Left colon (tissue), 2 donors: ENCODE data around the gene FAM168A. TPM values are rescaled to one million over a fixed set of nuclear protein-coding genes. Genes with fewer than 3 reads are reported as not detected.

Experiments used
- ATAC-seq: fragments of 200-7000 bp; cut with Tn5 transposase; one replicate; pipeline ENCODE4 v1.9.1; 2020; ENCODE audit warnings: mild to moderate bottlenecking, moderate library complexity
- DNase-seq, 2 donors: peaks; one replicate each; pipeline ENCODE4 v3.0.0-alpha.2; 2020
- intact Hi-C, 2 donors: fragments of 100-400 bp; cut with DNase I in 1 of 2; cut with micrococcal nuclease in 1 of 2; formaldehyde crosslinking; loops; one replicate each; pipeline versions ENCODE4 v1.11.2 to v1.14.0; 2022; cut with DNase I, micrococcal nuclease
- total RNA-seq, 2 donors: library from RNA; stranded (reverse); fragmentation: NEBNext Ultra II Directional; extraction: Animal tissue kit (Norgen Biotek cat#: 25700); gene quantifications; one replicate each; pipeline ENCODE4 v1.2.1, GENCODE V29; 2021
- donor health status: DM: no; HTN: no; CAD: no.
- donor health status: DM: yes; HTN: yes; CAD: no.

Gene FAM168A
- total RNA-seq, 2 donors from 2014 or later, result 18.8 to 23.3 TPM

DNA sequence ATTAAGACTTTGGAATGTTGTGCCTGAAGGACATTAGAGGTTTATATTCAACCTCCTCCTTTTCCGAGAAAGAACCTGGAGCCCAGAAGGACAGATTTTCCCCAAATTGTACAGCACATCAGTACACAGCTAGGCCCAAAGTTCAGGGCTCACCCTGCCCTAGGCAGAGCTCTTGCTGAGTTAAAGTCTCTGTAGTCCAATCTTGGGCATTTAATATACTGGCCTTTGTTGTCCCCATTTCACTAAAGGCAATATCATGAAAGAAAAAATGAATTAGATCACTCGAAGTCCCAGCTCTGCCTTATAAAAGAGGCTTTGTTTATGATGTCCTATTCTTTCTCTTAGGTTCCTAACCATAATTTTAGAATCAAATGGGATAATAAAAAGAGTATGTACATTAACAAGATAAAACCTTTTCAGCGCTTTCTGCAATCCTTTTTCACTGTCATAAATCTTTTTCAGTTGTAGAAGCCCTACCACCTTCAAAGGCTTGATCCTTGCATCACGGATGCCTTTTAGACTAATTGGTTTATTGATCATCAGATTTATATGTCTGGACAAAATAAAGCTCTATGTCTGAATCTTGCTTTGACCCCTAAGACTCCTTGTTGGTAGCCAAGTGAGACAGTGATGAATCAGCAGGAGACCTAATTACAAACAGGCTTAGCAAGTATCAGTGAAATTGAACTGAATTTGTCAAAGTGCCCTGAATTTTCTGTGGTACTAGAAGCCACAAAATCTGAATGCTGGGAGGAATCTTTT is 181.9 kb downstream of the FAM168A start:
- intact Hi-C loops, result no loop called here

DNA sequence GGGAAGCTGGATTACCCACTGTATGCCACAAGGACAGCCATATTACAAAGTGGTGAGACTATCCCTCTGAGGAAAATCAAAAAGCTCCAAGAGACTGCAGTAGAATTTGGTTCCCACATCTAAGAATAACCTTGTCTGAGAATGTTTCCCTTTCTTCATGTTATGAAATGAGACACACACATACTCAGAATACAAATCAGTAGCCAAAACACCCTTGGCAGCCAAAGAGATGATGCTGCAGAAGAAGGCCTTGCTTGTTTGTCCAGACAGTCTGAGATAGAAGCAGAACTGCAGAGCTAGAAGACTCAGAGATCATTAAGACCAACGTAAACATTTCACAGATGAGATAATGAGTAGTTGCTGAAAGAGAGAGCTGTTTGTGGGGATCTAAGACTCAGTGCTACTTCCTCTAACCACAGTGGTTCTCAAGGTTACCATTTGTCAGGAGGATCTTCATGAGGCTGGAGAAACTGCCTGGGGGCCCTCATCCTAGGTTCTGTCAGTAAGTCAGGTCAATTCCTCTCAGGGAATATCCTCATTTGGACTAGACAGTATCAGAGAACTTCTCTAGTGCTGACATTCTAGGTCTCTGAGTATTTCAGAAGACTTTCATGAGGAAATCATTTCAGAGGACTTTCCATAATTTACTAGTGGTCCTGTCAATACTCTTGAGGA is 182.8 kb downstream of the FAM168A start:
- DNase-seq, result no peak
- ATAC-seq, result no peak
- intact Hi-C loops, result no loop called here

More for the DNA sequence above, 181.9 kb downstream of the FAM168A start:
- DNase-seq (no peak), ATAC-seq (no peak)

- no peak for ATAC-seq
- intact Hi-C loops, result no loop called here
- no peak for DNase-seq
Measured at GRCh38 chr11:73413256-73413655, 184.7 kb downstream of the FAM168A start.

DNA sequence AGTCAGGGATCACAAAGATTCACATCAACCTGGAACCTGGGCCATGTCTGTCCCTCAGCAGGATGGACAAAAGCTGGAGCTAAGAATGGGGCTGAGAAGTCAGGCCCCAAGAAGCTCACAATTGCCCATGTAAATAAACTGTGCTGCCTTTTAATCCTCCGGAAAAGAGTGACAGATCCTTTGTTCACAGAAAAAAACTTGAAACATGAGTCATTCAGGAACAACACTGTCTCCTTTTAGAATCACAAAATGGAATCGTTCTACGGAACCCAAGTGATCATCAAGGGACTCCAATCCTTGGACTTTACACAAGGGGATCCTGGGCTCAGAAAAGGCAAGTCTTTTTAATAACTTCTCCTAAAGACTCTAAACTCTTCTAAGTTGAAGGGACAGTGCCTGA is 185.6 kb downstream of the FAM168A start:
- ATAC-seq (no peak), DNase-seq (no peak)
- intact Hi-C loops, result no loop called here

- intact Hi-C loops, result no loop called here
- DNase-seq (no peak), ATAC-seq (no peak)
Measured at GRCh38 chr11:73411031-73411430, 186.9 kb downstream of the FAM168A start.

DNA sequence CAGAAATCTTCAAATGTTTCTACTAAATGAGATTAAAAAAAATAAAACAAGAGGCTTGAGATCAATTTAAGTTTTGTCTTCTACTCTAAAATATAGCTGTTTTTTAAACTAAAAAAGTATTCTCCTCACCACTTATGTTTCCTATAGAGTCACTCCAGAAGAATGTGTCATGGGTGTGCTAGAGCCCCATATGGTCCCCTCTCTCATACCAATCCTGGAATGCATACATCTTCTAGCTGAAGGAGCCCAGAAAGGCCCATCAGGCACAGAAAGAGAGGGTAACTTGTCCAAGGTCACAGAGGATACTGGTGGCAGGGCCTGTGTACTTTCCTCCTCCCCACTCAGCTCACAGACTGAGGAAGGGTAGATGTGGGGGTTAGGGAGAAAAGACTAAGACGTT is 187.3 kb downstream of the FAM168A start:
- ATAC-seq (no peak), DNase-seq (no peak)
- intact Hi-C loops, result no loop called here

DNA sequence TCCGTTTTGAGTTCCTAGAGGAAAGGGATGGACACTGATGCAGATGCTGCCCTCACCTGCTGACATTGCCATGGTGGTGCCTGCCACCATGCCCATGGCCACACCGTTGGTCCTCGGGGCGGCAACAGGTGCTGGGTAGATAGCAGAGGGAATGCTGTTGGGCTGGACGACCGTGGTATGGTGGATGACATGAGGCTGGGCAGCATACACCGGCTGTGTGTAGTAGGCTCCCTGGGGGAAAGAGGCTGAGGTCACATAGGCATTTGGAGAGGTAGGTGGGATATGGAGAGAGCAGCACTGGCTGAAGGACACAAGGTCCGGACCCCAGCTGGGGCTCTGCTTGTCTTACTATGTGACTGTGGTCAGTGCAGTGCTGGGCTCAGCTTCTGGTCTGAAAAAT is 188.5 kb downstream of the FAM168A start:
- intact Hi-C loops, result loop anchor here in 1 of 2 donors (10.0 kb wide), 1 partner anchor 245 kb away; no protein-coding TSS in a partner anchor
- DNase-seq, result no peak
- no peak for ATAC-seq

DNA sequence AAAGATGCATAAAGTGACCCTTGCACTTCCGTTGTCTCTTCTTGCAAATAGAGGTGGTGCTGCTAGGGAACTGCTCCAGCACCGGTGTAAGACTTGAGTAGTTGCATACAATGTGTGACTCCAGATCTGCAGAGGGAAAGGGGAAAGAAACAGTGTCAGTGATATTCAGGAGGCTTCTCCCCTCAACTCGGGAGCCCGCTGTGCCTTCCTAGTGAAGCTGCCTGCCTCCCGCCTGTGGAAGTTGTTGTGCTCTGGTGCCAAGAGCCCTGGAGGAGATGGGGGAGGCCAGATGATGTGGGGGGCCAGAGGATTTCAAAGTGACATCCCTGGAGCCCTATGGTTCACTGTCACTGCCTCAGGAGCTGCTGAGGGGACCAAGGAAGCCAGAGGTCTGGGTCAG is 191.3 kb downstream of the FAM168A start:
- DNase-seq (no peak), ATAC-seq (no peak)
- intact Hi-C loops, result loop anchor here in 1 of 2 donors (10.0 kb wide), 1 partner anchor 248 kb away; no protein-coding TSS in a partner anchor

- DNase-seq (no peak), ATAC-seq (no peak)
- intact Hi-C loops, result loop anchor here in 1 of 2 donors (10.0 kb wide), 1 partner anchor 249 kb away; no protein-coding TSS in a partner anchor
Measured at GRCh38 chr11:73406131-73406530, 191.8 kb downstream of the FAM168A start.

GRCh38 chr11:73405146-73405510 is 192.8 kb downstream of the FAM168A start:
- no peak for ATAC-seq
- intact Hi-C loops, result loop anchor here in 1 of 2 donors (10.0 kb wide), 1 partner anchor 250 kb away; no protein-coding TSS in a partner anchor
- no peak for DNase-seq

DNA sequence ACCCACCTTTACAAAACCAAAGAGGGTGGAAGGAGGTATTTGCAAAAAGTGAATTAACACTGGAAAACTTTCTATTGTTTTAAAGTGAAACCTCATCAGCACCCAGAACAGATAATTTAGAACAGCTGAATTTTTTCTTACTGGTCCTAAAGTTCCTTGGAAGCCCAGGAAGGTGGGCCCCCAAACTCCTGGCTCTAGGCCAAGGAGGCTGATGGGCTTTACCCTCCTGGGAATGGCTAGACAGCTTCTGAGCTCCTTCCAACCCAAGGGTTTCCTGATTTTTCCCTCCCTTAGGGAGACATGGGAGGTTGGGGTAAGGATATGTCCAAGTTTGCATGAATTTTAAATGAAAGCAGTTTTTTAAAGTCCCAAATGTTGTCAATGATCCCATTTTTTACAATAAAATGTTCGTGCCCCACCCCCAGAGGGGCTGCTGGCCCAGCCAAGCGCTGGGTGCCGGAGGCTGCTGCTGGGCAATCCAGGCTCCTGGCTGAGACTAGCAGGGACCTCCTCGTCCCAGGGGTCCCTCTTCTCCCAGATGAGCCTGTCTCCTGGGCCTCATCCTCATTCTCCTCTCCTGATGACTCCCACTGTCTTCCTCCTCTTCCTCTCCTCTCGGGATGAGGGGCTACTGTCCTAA is 193.3 kb downstream of the FAM168A start:
- ATAC-seq, result no peak
- intact Hi-C loops, result loop anchor here in 1 of 2 donors (10.0 kb wide), 1 partner anchor 250 kb away; no protein-coding TSS in a partner anchor

GRCh38 chr11:73404048-73404447 is 193.9 kb downstream of the FAM168A start:
- peak; percentile 90 for ATAC-seq
- intact Hi-C loops, result loop anchor here in 1 of 2 donors (10.0 kb wide), 1 partner anchor 251 kb away; no protein-coding TSS in a partner anchor

More for the DNA sequence above, 193.3 kb downstream of the FAM168A start:
- DNase-seq, result no peak

GRCh38 chr11:73403541-73403940 is 194.4 kb downstream of the FAM168A start:
- ATAC-seq (no peak), DNase-seq (no peak)
- intact Hi-C loops, result loop anchor here in 1 of 2 donors (10.0 kb wide), 1 partner anchor 251 kb away; no protein-coding TSS in a partner anchor

More at GRCh38 chr11:73404048-73404447, 193.9 kb downstream of the FAM168A start:
- DNase-seq, result no peak

GRCh38 chr11:73402834-73403185 is 195.1 kb downstream of the FAM168A start:
- intact Hi-C loops, result loop anchor here in 1 of 2 donors (10.0 kb wide), 1 partner anchor 252 kb away; no protein-coding TSS in a partner anchor
- no peak for DNase-seq
- peak; percentile 32 for ATAC-seq

DNA sequence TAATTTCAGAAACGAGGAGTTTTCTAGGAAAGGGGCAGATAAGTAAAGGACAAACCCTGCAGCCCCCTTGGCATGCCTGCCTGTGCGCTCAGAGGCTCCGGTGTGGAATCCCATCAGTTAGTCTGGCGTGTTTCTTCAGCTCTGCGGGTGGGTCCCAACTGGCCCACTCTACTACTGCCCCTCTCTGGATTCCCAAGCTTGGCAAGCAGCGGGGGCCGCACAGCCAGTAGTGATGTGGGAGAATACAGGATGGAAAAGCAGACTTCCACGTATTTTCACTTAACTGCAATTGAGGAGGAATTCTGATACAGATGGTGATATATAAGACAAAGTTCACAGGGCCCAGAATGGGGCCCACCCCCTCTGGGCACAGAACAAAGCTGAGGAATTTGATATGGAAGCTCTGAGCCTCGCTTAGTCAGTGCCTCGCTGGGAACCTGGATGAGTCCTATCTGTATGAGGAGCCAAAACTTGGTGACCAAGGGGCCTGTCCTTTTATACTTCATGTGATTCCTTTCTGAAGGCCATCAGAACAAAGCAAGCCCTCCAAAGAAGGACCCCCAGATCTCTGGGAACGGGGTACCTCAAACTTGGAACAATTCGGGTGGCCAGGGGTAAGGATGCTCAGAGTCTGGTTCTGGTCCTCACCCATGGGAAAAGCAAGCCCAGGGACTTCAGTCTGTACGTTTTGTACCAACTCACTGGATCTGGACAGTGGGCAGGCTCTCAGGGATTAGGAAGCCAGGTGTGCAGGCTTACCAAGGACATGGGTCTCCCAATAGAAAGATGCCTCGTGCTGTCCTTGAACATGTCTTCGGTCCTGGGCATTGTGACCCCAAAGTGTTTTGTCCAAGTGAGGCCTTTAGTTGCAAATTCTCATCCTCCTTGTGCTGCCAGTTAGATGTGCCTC is 195.7 kb downstream of the FAM168A start:
- ATAC-seq (no peak), DNase-seq (no peak)
- intact Hi-C loops, result loop anchor here in 1 of 2 donors (10.0 kb wide), 1 partner anchor 253 kb away; no protein-coding TSS in a partner anchor

- intact Hi-C loops, result loop anchor here in 1 of 2 donors (10.0 kb wide), 1 partner anchor 253 kb away; no protein-coding TSS in a partner anchor
- DNase-seq (no peak), ATAC-seq (no peak)
Measured at GRCh38 chr11:73401217-73401923, 196.5 kb downstream of the FAM168A start.

DNA sequence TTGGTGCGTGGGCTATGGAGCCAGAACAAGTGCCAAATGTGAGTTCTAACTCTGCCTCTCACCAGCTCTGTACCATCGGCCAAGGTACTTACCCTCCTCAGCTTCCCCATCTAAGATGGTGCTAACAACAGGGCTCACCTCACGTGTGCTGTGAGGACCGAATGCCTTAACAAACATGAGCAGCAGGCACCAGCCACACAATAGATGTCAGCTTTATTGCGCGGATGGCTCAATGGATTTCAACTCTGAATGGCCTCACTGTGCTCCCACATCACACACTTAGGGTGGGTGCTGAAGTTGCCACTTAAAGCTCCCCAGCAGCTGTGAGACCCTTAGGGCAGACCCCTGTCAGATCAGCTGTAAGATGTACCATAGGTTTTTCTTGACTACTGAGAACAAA is 197.6 kb downstream of the FAM168A start:
- intact Hi-C loops, result loop anchor here in 1 of 2 donors (10.0 kb wide), 1 partner anchor 255 kb away; no protein-coding TSS in a partner anchor
- DNase-seq (no peak), ATAC-seq (no peak)
